SKM-1 treated with dmso at 0.1 percent for 144 hours (cell line): Measurements from ENCODE around the gene SORL1.

ENCODE experiments used
- DNase-seq: peaks from one replicate; lab custom pipeline; 2025; ENCODE audit not compliant: unreplicated experiment; lab: John Stamatoyannopoulos, UW

SORL1 gene

DNA sequence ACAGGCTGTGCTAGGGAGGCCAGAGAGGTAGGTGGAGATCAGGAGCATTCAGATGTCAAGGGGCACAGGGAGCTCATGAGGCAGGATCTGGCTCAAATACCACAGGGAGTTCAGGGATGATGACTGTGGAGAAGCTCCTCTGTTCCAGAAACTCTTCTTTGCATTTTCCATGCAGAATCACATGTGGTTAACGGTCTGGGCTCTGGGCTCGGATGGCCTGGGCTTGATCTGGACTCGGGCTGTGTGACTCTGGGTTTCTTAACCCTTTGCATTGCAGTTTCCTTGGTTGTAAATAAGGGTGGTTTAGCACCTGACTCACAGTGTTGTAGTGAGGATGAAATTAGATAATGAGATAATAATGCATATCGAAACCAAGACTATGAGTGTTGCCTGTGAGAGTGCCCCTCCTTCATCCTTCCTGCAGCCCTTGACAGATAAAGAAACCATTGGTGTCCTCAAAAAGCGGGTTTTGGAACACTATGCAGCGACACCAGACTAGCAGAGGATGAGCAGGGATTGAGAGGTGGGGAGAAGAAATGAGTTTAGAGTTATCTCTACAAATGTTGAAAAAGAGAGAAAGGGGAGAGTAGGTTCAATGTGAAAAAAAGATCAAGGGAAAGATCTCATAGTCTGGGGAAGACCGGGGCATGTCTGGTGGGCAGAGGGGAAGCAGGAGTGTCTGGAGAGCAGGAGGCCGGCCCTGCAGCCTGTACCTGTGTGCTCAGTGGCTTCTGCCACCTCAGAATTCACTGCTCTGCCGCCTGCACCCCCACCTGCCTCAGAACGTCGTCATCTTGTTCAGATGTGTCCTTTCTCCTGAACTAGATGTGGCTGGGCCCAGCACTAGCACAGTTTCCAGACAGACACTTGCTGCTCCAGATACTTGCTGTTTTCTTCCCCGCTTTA, 198.5 kb downstream of the SORL1 start:
- DNase-seq = no peak

DNA sequence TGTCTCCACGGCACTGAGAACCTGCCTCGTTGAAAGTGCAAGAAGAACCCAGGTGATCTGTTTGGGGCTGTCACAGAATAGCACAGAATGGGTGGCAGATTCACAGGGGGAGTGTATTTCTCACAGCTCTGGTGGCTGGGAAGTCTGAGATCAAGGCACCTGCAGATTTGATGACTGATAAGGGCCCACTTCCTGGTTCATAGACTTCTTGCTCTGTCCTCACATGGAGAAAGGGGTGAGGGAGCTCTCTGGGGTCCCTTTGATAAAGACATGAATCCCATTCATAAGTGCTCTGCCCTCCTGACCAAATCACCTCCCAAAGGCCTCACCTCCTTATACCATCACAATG, 199.1 kb downstream of the SORL1 start:
- DNase-seq = no peak

DNA sequence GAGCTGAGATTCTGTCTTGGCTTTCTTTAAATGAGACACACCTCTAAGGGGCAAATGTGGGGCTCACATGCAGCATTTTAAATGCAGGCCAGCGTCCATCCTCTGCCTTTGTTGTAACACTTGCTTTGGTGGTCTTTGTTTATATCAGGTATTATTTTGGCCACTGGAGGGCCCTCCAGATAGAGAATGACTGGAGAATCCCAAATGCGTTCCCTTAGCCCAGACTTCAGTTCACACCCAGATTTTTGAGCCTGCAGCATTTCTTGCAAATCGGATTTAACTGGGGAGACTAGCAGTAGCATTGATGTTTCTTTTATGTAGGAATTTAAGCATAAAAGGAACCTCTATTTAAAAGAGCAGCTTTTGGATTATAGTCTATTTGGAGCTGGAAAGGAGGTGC, 200.9 kb downstream of the SORL1 start:
- no peak for DNase-seq

DNA sequence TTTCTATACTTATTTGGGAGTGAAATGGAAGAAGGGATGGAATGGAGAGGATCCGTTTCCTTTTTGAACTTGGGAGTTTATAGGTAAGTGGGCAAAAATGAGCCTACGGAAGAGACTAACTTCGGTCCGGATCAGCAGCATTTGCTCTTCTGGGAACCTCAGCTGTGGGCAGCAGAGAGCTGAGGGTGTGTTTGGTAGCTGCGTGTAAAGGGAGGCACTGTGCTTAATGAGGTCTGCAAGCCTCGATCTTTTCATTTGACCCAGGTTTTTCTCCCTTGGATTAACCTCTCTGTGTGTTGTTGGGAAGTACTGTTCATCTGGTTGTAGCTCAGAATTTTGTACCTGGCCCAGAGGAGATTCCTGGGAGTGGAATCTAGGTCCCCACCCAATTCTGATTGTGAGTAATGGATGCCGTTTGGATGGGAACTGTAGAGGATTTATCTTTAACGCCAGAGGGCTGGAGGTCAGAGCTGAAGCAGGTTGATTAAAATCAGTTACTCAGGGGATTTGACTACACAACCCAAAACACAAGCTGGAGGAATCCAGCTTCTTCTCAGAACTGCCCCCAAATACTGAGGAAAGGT, 202.2 kb downstream of the SORL1 start:
- no peak for DNase-seq

DNA sequence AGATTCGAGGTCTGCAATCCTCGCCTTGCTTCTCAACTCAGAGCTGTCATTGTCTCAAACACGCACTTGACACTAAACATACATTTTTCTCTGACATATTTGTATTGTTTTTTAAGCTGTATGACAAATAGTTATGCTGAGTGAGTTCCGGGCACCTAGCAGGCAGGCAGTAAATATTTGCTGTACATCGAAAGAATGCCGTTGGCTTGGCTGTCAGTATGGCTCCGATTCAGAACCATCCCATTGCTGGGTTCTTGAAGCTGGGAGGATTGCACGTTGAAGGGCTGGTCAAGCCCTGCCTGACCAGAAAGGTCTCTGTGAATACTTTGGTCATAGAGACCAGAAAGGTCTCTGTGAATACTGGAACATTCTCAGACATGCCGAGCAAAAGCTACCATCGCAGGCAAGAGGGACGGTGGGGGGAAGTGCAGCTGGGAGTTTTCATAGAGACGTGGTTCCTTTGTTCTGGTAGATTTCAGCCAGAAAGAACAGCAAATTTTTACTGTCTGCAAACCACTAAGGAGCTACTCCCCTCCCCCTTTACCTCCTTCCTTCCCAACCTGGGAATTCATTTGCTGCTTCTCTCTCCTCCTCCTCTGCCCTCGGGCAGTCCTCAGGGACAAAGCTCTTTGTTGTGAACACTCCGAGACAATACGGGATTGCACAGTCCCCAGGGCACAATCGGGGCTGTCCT, 202.9 kb downstream of the SORL1 start:
- DNase-seq = no peak

GRCh38 chr11:121655537-121656327, 203.6 kb downstream of the SORL1 start:
- DNase-seq = peak; percentile 69

DNA sequence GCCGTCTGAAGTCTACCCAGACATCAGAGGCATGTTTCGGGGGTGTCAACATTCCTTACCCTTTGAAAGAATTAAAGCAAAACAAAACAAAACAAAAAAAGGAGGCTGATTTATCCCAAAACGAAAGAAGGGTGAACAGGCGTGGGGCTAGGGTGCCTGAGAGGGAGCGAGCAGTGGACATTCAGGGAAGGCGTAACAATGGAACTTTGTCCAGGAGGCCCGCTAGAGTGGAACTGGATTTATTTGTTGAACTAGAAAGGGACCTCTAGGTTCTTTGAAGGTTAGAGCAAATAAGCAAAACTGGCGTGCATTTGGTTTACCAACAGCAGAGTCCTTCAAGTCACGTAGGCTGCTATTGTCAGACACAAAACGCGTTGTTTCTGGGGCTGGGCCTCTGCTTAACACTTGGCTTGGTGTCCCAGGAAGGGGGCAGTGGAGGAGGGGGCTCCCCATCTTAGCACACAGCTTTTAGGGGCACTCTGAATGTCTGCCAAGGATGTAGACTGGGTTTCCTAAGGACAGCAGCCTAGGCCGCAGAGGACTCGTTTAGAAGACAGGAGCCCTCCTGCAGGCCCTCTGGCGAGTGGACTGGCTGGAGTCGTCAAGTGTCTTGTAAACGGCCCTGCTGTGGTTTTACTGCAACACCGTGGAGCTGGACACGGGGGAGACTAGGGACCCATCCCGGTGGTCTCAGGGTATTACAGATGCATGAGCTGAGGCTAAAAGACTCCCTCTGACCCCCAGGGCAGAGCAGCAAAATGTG, 204.4 kb downstream of the SORL1 start:
- DNase-seq = no peak

- no peak for DNase-seq
Measured at GRCh38 chr11:121657146-121657545, 205.0 kb downstream of the SORL1 start.

DNA sequence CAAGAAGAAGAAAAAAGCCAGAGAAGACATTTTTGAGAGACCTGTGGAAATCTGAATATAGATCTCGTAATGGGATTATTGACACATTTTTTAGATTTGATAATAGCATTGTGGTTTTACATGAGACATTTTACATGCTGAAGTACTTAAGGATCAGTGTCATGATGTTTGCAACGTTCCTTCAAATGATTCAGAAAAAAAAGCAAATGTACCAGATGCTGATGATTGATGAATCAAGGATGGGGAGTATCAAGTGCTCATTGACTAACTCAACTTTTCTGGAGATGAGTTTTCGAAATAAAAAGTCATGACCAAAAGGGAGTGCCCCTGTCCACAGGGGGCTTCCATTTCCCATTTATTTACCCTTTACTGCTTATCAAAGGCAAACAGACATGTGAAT, 207.7 kb downstream of the SORL1 start:
- no peak for DNase-seq

DNA sequence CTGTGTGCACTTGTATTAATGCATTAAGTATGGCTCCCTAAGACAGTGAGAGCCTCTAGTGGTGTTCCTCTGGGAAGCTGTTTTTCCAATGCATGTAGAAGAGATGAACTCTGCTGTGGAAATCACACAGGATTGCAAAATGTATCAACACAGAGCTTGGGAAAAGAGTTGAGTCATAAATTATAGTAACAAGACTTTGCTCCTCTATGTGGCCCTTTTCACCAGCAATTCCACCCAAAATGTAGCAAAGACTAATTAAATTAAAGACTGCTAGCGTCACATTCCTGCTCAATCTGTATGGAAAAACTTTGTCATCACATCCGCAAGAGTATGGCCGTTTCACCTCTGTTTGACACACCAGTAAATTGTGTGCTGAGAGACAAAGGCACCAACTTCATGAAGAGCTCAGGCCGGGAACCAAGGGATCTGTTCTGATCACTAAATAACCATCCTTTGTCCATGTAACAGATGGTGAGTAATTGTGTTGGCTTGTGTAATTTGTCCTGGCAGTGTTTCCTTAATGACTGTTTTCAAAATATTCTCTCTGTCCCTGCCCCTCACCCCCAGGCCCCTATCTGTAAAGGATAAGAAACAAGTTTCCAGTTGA, 209.9 kb downstream of the SORL1 start:
- DNase-seq = no peak

- DNase-seq = no peak
Measured at GRCh38 chr11:121664144-121664543, 212.0 kb downstream of the SORL1 start.

GRCh38 chr11:121665206-121665838, 213.2 kb downstream of the SORL1 start:
- DNase-seq = no peak

- no peak for DNase-seq
Measured at GRCh38 chr11:121667836-121668235, 215.7 kb downstream of the SORL1 start.

GRCh38 chr11:121669422-121669821, 217.3 kb downstream of the SORL1 start:
- DNase-seq = no peak

DNA sequence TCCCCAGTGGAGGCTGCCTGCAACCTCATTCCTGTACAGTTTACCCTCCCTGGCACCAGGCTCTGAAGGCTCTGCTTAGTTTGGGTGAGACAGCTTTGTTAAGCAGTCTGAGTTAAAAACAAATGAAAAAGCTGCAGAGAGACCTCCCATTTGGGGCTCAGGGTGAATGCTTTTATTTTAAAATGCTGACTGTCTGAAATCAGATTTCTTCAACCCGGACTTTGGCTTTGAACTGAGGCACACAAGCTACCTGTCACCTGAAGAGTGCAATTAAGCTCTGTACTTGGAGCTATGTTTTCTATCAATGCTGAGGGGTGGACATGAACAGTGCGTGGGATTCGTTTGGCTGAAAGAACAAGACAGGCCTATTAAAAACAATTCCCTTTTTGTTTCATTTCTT, 218.2 kb downstream of the SORL1 start:
- DNase-seq = no peak

GRCh38 chr11:121670805-121671282, 218.7 kb downstream of the SORL1 start:
- DNase-seq = no peak

DNA sequence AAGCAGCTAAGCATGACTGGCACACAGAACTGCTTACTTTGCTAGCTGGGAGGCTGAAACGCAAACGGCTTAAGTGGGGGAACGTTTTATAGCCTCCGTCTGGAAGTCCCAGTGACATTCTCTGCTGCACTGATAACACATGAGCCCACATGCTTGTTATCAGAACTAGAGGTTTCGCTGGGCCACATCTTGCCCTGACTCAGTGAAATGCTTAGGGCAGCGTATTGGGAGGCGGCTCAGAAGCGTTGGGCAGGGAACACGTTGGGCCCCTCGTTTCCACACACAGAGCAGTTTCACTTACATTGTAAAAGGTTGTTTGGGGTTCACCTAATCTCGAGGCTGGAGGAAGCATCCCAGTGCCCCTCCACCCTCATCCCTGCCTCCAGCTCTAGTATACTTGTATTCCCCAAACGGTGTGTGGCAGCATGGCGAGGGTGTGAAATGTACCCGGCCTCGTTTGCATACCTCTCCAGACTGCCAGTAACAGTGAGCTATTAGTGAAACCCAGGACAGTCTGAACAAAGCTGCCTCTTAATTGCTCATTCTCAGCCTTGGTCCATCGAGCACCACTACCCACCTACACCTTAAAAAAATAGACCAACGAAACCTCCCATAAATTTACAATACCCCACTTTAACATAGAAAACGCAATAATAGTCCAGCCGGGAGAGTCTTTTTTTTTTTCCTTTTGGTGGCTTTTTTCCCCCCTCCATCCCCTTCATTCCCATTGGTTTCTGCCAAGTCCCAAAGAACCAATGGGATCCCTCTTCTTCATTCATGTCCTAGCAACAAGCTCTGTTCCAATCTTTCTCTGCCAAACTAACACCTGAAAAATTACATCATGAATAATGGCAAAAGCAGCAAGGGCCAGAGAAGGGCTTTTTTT, 219.4 kb downstream of the SORL1 start:
- no peak for DNase-seq

DNA sequence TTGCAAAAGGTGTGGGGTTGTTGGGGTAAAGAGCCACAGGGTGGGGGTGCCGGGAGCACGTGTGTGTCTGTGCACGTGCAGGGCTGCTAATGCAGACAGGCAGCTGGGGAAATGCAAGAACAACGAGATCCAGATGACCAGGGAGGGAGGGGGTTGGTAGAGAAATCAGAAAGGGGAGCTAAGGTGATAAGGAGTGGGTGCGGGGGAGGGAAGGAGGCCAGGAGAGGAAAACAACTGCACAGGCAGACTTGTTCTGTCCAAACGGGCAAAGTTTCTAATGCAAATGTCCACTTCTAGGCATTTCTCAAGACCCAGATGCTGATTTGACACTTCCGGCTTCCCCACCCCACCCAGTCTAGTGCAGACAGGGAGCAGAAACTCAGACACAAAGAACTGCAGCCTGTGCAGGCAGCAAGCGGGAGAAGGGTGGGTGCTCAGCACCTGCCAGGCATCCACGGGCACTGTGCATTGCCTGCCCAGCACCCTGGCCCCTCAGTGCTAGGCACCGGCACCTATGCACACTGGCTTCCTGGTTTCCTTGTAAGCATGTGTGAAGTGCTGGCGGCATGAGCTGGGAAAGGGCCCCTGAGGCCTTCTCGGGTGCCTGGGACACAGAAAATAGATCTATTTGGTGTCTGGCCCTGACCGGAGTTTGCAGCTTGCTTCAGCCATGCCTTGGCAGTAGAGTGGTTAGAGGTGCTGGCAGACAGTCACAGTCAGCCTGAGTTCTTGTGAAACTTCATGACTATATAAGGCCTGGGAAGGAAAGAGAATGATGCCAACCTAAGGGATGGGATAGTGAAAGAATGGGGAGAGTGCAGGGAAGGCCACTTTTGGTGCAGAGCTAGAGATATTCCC, 220.7 kb downstream of the SORL1 start:
- DNase-seq = no peak
